ENCODE results near the gene ATG101. TPM values are rescaled to one million over a fixed set of nuclear protein-coding genes. Genes with fewer than 3 reads are reported as not detected.

ATG101 gene
- total and polyA plus RNA-seq, 9 donors = 13.6 to 48.7 (median 28.5) TPM

- intact Hi-C loops (cut with DNase I) = no loop called here
- H3K36me3 ChIP-seq = no peaks in the 10 kb centered on the region
- H3K27ac ChIP-seq = peak overlapping the region in 1 of 2 donors; percentile 90
- 93 to 96% (median 95%) methylated on average over 21 of the region's 21 CpGs for WGBS, 3 donors
- TF ChIP-seq CTCF (IDR thresholded peaks at IDR 0.05) (no peak), EP300 (IDR thresholded peaks at IDR 0.05) (no peak), POLR2A (IDR thresholded peaks at IDR 0.05) (no peak)
- DNase-seq = peak in 4 of 5 donors; percentile 32 to 66 (median 62)
- no peaks in the 10 kb centered on the region for H3K27me3 ChIP-seq
- no peaks in the 10 kb centered on the region for H3K9me3 ChIP-seq
- peaks cover 10% of the 10 kb centered on the region for H3K4me1 ChIP-seq (ENCODE audit: insufficient read depth)
- no peak overlapping the region for H3K4me3 ChIP-seq
Observed at GRCh38 chr12:52054833-52055730, 14.7 kb upstream of the ATG101 start.

- H3K4me1 ChIP-seq (ENCODE audit: insufficient read depth) = peaks cover 5% of the 10 kb centered on the region
- H3K9me3 ChIP-seq = no peaks in the 10 kb centered on the region
- peak in 1 of 3 donors; percentile 8 for TF ChIP-seq CTCF (IDR thresholded peaks at IDR 0.05)
- no peak for TF ChIP-seq EP300 (IDR thresholded peaks at IDR 0.05)
- no peaks in the 10 kb centered on the region for H3K27me3 ChIP-seq
- WGBS, 3 donors = 85 to 90% (median 86%) methylated on average over 27 of the region's 27 CpGs
- no peak overlapping the region for H3K4me3 ChIP-seq
- DNase-seq = peak; percentile 47 to 78 (median 71)
- intact Hi-C loops (cut with DNase I) = no loop called here
- no peaks in the 10 kb centered on the region for H3K36me3 ChIP-seq
- peak overlapping the region in 1 of 2 donors; percentile 37 for H3K27ac ChIP-seq
Observed at GRCh38 chr12:52055731-52056711, 13.8 kb upstream of the ATG101 start.

- Histone ChIP-seq H3K27ac (no peak overlapping the region), H3K4me3 (no peak overlapping the region), H3K4me1 (ENCODE audit: insufficient read depth) (peaks cover 5% of the 10 kb centered on the region), H3K9me3 (no peaks in the 10 kb centered on the region), H3K36me3 (no peaks in the 10 kb centered on the region), H3K27me3 (no peaks in the 10 kb centered on the region)
- DNase-seq = peak; percentile 46 to 78 (median 67)
- intact Hi-C loops (cut with DNase I) = no loop called here
- TF ChIP-seq EP300 (IDR thresholded peaks at IDR 0.05) (no peak), CTCF (IDR thresholded peaks at IDR 0.05) (no peak), POLR2A (IDR thresholded peaks at IDR 0.05) (no peak)
- WGBS, 3 donors = 73 to 75% (median 74%) methylated on average over 23 of the region's 23 CpGs
Observed at GRCh38 chr12:52056801-52057637, 12.8 kb upstream of the ATG101 start.
